ENCODE measurements around the gene ZNF275. TPM values are rescaled to one million over a fixed set of nuclear protein-coding genes. Genes with fewer than 3 reads are reported as not detected.

Gene ZNF275
- total and polyA plus RNA-seq, 4 experiments from 2014 or later = 2.0 to 16.1 (median 10.3) TPM

DNA sequence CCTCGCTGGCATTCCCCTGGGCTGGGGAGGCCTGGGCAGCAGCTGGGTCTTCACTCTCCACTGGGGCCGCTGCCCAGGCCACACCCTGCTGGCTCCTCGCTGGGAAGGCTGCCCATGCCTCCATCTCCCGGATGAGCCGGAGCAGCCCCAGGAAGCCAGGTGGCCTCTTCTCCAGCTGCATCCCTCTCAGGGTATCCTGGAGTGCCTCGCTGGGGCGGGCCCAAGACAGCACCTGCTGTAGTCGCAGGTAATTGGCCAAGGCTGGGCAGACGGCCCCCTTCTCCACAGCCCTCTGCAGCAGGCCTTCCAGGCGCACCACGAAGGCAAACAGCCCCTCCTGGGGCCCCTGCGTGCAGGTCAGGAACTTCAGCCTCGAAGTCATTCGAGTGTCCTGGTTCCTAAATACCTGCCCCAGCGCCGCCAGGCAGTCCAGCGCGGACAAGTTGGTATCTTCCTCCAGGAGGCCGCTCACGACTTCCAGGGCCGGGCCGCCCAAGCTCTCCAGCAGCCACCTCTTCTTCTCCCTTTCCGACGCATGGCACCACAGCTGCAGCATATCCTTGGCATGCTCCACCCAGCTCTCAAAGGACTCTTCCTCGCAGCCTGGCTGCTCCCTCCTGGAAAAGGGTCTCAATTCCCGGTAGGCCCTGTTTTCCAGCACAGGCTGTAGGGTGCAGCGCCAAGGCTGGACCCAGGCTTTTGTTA lies 63.5 kb downstream of the ZNF275 start:
- Histone ChIP-seq H3K27ac (ENCODE audit: low read depth, low read length) (no peak overlapping the region), H3K4me3 (ENCODE audit: low read length in 2 of 2) (no peak overlapping the region), H3K4me1 (ENCODE audit: insufficient read depth, low read length) (no peaks in the 10 kb centered on the region), H3K9me3 (ENCODE audit: control insufficient read depth in 1 of 2, low read length in 2 of 2) (no peaks in the 10 kb centered on the region), H3K36me3 (ENCODE audit: insufficient read depth, low read length) (no peaks in the 10 kb centered on the region), H3K27me3 (ENCODE audit: insufficient read depth, low read length) (no peaks in the 10 kb centered on the region)
- POLR2A ChIA-PET (ENCODE audit: partially characterized antibody) = no interaction called here
- CTCF ChIA-PET (ENCODE audit: partially characterized antibody) = no interaction called here
- no peak overlapping the region for H3K27ac Mint-ChIP-seq
- DNase-seq = no peak
- H3K4me1 Mint-ChIP-seq = peaks cover 0 to 19% (median 7%) of the 10 kb centered on the region in 4 donors
- H3K27me3 Mint-ChIP-seq = no peaks in the 10 kb centered on the region
- H3K9me3 Mint-ChIP-seq = peaks cover 0 to 2% (median 0%) of the 10 kb centered on the region in 8 donors
- H3K36me3 Mint-ChIP-seq = no peaks in the 10 kb centered on the region
- H3K4me3 Mint-ChIP-seq = no peak overlapping the region
- intact Hi-C loops (cut with micrococcal nuclease) = no loop called here

DNA sequence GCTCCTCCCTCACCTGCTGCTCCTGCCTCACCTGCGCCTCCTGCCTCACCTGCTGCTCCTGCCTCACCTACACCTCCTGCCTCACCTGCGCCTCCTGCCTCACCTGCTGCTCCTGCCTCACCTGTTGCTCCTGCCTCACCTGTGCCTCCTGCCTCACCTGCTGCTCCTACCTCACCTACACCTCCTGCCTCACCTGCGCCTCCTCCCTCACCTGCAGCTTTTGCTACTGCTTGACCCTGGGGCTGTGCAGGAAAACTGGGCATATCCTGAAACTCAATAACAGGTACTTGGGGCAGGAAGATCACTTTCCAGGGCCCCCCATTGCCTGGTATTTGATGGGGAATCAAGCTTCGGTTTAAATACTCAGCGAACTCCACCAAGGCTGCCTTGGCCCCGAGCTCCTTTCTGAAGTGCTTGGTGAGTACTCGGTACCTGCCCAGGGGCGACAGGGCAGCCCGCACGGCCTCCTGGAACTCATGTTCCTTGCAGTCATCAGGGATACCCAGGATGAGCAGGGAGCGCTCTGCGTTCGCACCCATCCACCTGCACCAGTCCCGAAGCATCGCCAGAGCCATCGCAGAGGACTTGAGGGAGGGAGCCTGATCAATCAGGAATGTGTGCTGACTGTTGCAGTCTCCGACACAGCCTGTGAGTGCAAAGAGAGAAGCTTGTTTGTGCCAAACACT lies 64.5 kb downstream of the ZNF275 start:
- no peak for DNase-seq
- Histone ChIP-seq H3K4me3 (ENCODE audit: low read length in 2 of 2) (no peak overlapping the region), H3K27me3 (ENCODE audit: insufficient read depth, low read length) (no peaks in the 10 kb centered on the region), H3K27ac (ENCODE audit: low read depth, low read length) (no peak overlapping the region), H3K4me1 (ENCODE audit: insufficient read depth, low read length) (no peaks in the 10 kb centered on the region), H3K9me3 (ENCODE audit: control insufficient read depth in 1 of 2, low read length in 2 of 2) (no peaks in the 10 kb centered on the region), H3K36me3 (ENCODE audit: insufficient read depth, low read length) (no peaks in the 10 kb centered on the region)
- POLR2A ChIA-PET (ENCODE audit: partially characterized antibody) = no interaction called here
- intact Hi-C loops (cut with micrococcal nuclease) = no loop called here
- H3K36me3 Mint-ChIP-seq = no peaks in the 10 kb centered on the region
- H3K4me3 Mint-ChIP-seq = no peak overlapping the region
- H3K27ac Mint-ChIP-seq = no peak overlapping the region
- no peaks in the 10 kb centered on the region for H3K27me3 Mint-ChIP-seq
- H3K9me3 Mint-ChIP-seq = peaks cover 0 to 2% (median 0%) of the 10 kb centered on the region in 8 donors
- H3K4me1 Mint-ChIP-seq = peaks cover 0 to 19% (median 7%) of the 10 kb centered on the region in 4 donors
- CTCF ChIA-PET (ENCODE audit: partially characterized antibody) = no interaction called here

DNA sequence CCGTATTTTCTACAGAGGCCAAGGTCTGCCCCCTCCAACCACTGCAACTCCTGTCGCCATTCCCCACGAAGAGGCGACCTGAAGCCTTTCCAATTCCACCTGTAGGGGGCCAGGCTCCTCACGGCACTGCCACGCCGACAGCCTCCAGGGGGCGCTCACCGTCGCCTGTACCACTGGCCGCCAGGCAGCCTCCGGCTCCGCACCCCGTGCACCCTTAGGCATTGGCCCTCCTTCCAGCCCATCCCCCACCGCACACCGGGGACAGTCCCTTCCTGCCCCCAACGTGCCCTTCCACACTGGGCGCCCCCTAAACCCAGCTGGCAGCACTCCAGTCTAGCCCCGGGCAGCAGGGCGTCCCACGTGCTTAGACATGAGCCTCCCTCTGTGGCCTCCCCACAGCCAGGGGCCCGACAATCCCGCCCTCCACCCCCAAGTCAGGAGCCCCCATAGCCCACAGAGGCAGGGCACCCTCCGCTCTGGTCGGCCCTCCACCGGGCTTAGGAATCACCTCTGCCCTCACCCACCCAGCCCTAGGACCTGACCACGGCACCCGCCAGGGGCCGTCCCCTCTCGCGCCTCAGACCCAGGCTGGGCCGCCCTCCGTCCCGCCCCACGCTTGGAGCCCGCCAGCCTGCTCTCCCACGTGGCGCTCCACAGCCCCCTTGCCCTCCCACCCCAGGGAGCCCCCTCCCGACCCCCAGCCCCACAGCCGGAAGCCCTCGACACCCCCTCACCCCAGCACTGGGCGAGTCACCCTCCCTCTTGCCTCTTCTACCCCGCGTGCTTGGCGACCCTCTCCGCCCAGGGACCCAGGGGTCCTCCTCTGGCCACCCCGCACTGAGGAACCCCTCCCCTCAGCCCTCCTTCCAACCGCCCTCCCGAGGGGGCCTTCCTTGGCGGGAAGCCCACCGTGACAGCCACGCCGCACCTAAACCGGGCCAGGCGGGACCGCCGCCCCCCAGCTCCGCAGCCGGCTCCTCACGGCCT lies 66.5 kb downstream of the ZNF275 start:
- DNase-seq = peak; percentile 26 to 45 (median 39)
- no peak overlapping the region for H3K27ac Mint-ChIP-seq
- POLR2A ChIA-PET (ENCODE audit: partially characterized antibody) = no interaction called here
- H3K9me3 Mint-ChIP-seq = peaks cover 0 to 2% (median 0%) of the 10 kb centered on the region in 8 donors
- no peak overlapping the region for H3K4me3 Mint-ChIP-seq
- H3K4me1 ChIP-seq (ENCODE audit: insufficient read depth, low read length) = no peaks in the 10 kb centered on the region
- intact Hi-C loops (cut with micrococcal nuclease) = loop anchor here (5.0 kb wide), 1 partner anchor 107 kb away; no protein-coding TSS in a partner anchor
- H3K27ac ChIP-seq (ENCODE audit: low read depth, low read length) = no peak overlapping the region
- CTCF ChIA-PET (ENCODE audit: partially characterized antibody) = no interaction called here
- H3K27me3 ChIP-seq (ENCODE audit: insufficient read depth, low read length) = no peaks in the 10 kb centered on the region
- no peaks in the 10 kb centered on the region for H3K36me3 Mint-ChIP-seq
- H3K27me3 Mint-ChIP-seq = no peaks in the 10 kb centered on the region
- H3K36me3 ChIP-seq (ENCODE audit: insufficient read depth, low read length) = no peaks in the 10 kb centered on the region
- H3K4me3 ChIP-seq (ENCODE audit: low read length in 2 of 2) = no peak overlapping the region
- H3K4me1 Mint-ChIP-seq = peaks cover 0 to 3% (median 0%) of the 10 kb centered on the region in 4 donors
- no peaks in the 10 kb centered on the region for H3K9me3 ChIP-seq (ENCODE audit: control insufficient read depth in 1 of 2, low read length in 2 of 2)

DNA sequence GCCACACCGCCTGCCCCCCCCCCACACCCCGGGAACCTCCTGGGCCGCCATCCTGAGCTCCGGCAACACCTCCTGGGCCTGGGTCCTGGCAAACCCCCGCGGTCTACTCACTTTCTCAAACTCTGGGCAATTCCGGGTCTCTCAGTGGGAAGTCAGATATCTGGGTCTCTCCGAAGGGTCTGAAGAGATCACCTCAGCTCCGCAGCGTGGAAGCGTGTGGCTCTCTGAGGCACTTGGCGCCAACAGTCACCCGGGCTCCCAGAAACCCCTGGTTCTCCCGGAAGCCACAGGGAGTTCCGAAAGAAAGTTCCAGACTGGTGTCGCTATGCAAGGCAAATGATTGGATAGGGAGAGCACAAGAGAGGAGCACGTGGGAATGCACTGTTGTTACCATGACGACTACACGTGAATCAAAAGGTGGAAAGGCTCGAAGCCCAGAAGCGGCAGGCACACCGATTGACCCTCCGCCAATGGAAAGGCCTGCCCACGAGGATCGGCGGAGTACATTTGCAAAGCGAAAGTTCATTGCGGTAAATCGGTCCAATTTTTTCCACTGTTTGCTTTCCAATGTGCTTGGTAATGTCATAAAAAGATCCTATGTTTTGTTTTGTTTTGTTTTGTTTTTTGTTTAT lies 67.3 kb downstream of the ZNF275 start, which contains the start of gene PNMA6E:
Gene PNMA6E (minus strand): TSS at position 218 of the 632 bp plus-strand sequence. CDS start 2,501 bp downstream, outside the sequence.
- no peaks in the 10 kb centered on the region for H3K4me1 Mint-ChIP-seq
- no peaks in the 10 kb centered on the region for H3K27me3 Mint-ChIP-seq
- H3K9me3 Mint-ChIP-seq = peaks cover 0 to 2% (median 0%) of the 10 kb centered on the region in 8 donors
- H3K27ac Mint-ChIP-seq = peak within 1 kb of the TSS in 1 of 7 donors; percentile 80
- no peaks in the 10 kb centered on the region for H3K36me3 ChIP-seq (ENCODE audit: insufficient read depth, low read length)
- ChIA-PET POLR2A (ENCODE audit: partially characterized antibody) (no interaction called here), CTCF (ENCODE audit: partially characterized antibody) (no interaction called here)
- H3K4me1 ChIP-seq (ENCODE audit: insufficient read depth, low read length) = no peaks in the 10 kb centered on the region
- H3K27me3 ChIP-seq (ENCODE audit: insufficient read depth, low read length) = no peaks in the 10 kb centered on the region
- H3K9me3 ChIP-seq (ENCODE audit: control insufficient read depth in 1 of 2, low read length in 2 of 2) = no peaks in the 10 kb centered on the region
- DNase-seq = no peak
- H3K4me3 ChIP-seq (ENCODE audit: low read length in 2 of 2) = no peak within 1 kb of the TSS
- no peaks in the 10 kb centered on the region for H3K36me3 Mint-ChIP-seq
- H3K27ac ChIP-seq (ENCODE audit: low read depth, low read length) = no peak within 1 kb of the TSS
- no peak within 1 kb of the TSS for H3K4me3 Mint-ChIP-seq
- intact Hi-C loops (cut with micrococcal nuclease) = loop anchor here (5.0 kb wide), 1 partner anchor 106 kb away; no protein-coding TSS in a partner anchor

Other genes with a start within 250 kb of the ZNF275 start
- not detected for gene MAGEA1, start 154.9 kb upstream of the ZNF275 start, total RNA-seq
- not detected for gene MAGEA1, start 154.9 kb upstream of the ZNF275 start, polyA plus RNA-seq
- not detected for gene PNMA6F, start 12.4 kb upstream of the ZNF275 start, total RNA-seq
- gene PNMA6F, start 12.4 kb upstream of the ZNF275 start, polyA plus RNA-seq = not detected
- gene PNMA6E, start 67.2 kb downstream of the ZNF275 start, total RNA-seq = not detected
- not detected for gene PNMA6E, start 67.2 kb downstream of the ZNF275 start, polyA plus RNA-seq
- gene ZFP92, start 77.3 kb downstream of the ZNF275 start, total RNA-seq = under 1 TPM; 0.44 to 0.55 TPM
- under 1 TPM; 0.03 to 0.18 TPM for gene ZFP92, start 77.3 kb downstream of the ZNF275 start, polyA plus RNA-seq
- gene TREX2, start 111.9 kb downstream of the ZNF275 start, total RNA-seq = 1 to 10 TPM; 4.0 to 4.5 TPM
- under 1 TPM in 1 of 2 donors, not detected in 1; 0.63 TPM for gene TREX2, start 111.9 kb downstream of the ZNF275 start, polyA plus RNA-seq
- gene HAUS7, start 136.4 kb downstream of the ZNF275 start, total RNA-seq = 10 to 100 TPM; 29.8 to 33.8 TPM
- gene HAUS7, start 136.4 kb downstream of the ZNF275 start, polyA plus RNA-seq = 10 to 100 TPM; 29.7 to 33.8 TPM
- not detected for gene BGN, start 160.8 kb downstream of the ZNF275 start, total RNA-seq
- not detected for gene BGN, start 160.8 kb downstream of the ZNF275 start, polyA plus RNA-seq
- gene ATP2B3, start 183.5 kb downstream of the ZNF275 start, total RNA-seq = not detected
- gene ATP2B3, start 183.5 kb downstream of the ZNF275 start, polyA plus RNA-seq = under 1 TPM in 1 of 2 donors, not detected in 1; 0.09 TPM

All from CD4-positive, alpha-beta memory T cell (primary cell).